C4-2B (cell line): ENCODE results near the gene HMGCS2.

Experiments
- H3K27ac ChIP-seq: fragments of 450-650 bp; 2 replicates; pipeline ENCODE4 v1.5.1; 2017
- ZFX ChIP-seq: fragments of 450-650 bp; IDR thresholded peaks from 2 replicates; pipeline ENCODE4 v1.6.1; 2017
- TF ChIP-seq, protein P1 (sequence below): fragments of 450-650 bp; conservative IDR thresholded peaks from 2 replicates; pipeline ENCODE4 v1.5.1; 2017; ENCODE audit warnings: mild to moderate bottlenecking

Gene HMGCS2

DNA sequence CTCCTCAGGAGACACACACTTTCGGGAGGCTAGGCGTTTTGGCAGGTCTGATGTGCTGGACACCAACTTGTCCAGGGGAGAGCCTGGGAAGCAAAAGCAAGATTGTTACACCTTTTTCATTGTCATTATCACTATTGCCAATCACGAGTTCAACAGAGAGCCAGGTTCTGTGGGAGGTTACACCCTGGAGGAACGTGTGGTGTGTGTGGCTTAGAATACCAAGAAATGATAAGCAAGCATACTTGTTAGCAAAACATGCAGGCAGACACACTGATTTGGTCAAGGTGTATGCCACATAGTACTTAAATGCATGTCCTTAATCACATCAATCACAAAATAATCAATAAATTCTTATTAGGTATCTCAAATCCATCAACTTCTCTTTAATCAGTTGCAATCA, 16.1 kb downstream of the HMGCS2 start:
- no peak overlapping the region for H3K27ac ChIP-seq
- TF ChIP-seq ZFX: no peak
- TF ChIP-seq, protein P1, sequence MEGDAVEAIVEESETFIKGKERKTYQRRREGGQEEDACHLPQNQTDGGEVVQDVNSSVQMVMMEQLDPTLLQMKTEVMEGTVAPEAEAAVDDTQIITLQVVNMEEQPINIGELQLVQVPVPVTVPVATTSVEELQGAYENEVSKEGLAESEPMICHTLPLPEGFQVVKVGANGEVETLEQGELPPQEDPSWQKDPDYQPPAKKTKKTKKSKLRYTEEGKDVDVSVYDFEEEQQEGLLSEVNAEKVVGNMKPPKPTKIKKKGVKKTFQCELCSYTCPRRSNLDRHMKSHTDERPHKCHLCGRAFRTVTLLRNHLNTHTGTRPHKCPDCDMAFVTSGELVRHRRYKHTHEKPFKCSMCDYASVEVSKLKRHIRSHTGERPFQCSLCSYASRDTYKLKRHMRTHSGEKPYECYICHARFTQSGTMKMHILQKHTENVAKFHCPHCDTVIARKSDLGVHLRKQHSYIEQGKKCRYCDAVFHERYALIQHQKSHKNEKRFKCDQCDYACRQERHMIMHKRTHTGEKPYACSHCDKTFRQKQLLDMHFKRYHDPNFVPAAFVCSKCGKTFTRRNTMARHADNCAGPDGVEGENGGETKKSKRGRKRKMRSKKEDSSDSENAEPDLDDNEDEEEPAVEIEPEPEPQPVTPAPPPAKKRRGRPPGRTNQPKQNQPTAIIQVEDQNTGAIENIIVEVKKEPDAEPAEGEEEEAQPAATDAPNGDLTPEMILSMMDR: no peak

DNA sequence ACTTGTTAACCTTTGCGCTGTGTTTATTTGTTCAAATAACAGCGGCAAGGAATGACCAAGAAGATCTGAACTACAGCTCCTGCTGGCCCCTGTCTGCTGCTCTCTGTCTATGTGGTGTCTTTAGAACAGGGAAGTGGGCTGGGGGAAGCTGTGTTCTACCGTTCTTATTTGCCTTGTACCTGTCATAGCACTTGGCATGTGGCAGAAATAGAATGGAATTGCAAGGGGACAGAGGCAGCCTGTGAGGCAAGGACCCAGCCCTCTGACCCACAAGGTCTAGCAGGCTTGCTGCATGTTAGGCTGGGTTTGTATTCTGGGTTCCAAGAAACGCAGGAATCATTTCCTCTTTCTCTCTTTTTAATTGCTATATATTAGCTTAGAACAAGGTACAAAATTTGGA, 20.7 kb downstream of the HMGCS2 start:
- no peak overlapping the region for H3K27ac ChIP-seq
- TF ChIP-seq, protein P1: no peak
- TF ChIP-seq ZFX: no peak

DNA sequence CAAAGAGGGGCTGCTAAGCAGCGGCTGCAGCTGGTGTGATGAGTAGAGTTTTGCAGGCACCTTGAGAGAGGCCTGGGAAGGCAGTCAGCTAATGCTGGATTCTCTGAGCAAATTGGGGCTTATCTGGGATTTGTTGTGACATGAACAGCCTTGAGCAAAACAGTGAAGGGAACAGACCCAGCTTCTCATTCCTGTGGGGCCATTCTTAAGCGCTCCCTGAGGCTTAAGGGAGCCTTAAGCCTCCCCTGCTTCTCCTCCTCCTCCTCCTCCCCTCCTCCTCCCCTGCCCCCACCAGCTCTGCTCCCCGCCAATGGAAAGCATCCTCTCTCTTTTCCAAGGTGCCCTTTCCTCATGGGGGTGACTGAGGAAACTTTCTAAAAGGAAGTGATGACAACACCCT, 21.3 kb downstream of the HMGCS2 start:
- H3K27ac ChIP-seq: no peak overlapping the region
- TF ChIP-seq ZFX: no peak
- TF ChIP-seq, protein P1: no peak

DNA sequence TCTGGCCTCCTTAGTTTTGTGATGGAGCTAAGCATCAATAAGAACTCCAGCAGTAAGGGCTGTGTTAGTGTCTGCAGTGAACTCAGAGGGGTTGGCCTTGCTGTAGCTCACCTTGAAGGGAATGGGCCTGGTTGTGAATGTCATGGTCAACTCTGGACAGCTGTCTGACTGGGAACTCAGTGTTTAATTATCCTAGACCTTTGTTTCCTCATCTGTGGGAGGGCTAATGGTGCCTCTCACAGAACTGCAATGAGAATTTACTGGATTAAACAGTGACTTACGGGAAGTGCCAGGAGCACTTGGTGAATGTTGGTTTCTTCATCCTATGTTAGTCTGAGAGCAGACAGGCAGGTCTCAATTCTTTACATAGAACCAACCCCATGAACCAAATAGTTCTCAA, 23.7 kb downstream of the HMGCS2 start:
- TF ChIP-seq, protein P1: no peak
- no peak for TF ChIP-seq ZFX
- H3K27ac ChIP-seq: no peak overlapping the region

DNA sequence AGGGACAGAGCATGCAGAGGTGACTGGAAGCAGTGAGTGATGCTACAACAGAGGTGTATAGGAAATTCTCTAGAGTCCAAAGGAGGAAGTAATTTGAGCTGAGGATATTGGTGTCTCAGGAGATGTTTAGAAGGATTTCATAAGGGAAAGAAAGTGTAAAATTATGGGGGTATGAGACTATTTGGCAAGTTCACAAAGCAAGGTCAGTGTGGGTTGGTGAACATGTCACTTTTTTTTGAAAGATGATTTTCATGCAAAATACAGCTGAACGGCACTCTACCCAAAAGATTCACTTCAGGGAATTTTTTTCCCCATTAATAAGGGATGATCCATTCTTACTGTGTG, 24.1 kb downstream of the HMGCS2 start:
- TF ChIP-seq ZFX: no peak
- TF ChIP-seq, protein P1: no peak
- H3K27ac ChIP-seq: no peak overlapping the region

DNA sequence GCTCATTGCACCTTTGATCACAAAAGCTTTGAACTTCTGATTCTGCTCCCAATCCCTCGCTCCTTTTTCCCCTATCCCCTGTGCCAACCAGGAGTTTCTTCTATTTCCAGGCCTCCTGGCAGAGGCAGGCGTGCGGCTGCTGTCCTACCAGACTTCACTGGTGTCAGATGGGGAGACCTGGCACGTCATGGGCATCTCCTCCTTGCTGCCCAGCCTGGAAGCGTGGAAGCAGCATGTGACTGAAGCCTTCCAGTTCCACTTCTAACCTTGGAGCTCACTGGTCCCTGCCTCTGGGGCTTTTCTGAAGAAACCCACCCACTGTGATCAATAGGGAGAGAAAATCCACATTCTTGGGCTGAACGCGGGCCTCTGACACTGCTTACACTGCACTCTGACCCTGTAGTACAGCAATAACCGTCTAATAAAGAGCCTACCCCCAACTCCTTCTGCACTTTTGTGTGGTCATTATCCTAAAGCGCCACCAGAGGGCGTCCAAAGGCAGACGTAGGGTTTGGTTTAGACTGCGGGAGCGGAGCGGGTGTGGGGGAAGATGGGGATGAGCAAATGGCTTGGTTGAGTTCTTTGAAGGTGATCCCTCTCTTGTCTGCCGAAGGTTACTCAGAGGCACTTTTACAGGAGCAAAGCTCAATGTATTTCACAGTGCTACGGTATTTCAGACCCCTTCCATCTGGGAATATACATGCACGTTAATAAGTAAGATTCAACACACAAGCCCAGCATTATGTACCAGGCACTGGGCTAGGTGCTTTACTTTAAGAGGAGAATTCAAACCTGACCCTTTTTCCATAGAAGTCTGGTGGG, 24.7 kb downstream of the HMGCS2 start:
- H3K27ac ChIP-seq: no peak overlapping the region

DNA sequence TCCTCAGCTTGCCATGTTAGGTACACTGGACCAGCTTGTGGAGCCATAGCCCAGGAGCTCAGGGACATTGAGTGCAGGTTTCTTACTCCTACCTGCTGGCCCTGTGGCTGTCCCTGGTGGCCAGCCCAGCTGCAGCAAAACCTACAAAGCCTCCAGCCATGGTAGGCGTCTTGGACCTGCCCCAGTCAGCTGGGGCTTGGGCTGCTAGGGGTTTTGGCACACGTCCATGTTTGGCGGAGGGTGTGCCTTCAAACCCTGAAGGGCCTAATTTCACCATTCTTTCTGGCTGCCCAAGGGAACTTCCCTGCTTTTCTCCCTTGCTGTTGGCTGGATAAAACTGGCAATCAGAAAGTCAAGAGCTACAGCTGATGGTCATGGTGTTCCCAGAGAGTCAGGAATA, 25.4 kb downstream of the HMGCS2 start:
- H3K27ac ChIP-seq: no peak overlapping the region
- TF ChIP-seq, protein P1: no peak
- no peak for TF ChIP-seq ZFX

More for the DNA sequence above, 24.7 kb downstream of the HMGCS2 start:
- TF ChIP-seq ZFX: no peak
- TF ChIP-seq, protein P1: peak; percentile 91
